PC-9 (cell line): Measurements from ENCODE around the gene PGLYRP2.

Experiments
- CTCF ChIP-seq: fragments of 200-600 bp; sonication (generic); conservative IDR thresholded peaks from 2 replicates; pipeline ENCODE4 v1.6.1; 2017; ENCODE audit warnings: mixed run types, antibody characterized with exemption, mild to moderate bottlenecking, moderate library complexity
- EZH2 ChIP-seq: fragments of 200-600 bp; sonication (generic); IDR thresholded peaks from 2 replicates; pipeline ENCODE4 v1.8.0; 2017; ENCODE audit warnings: antibody characterized with exemption, low read depth

DNA sequence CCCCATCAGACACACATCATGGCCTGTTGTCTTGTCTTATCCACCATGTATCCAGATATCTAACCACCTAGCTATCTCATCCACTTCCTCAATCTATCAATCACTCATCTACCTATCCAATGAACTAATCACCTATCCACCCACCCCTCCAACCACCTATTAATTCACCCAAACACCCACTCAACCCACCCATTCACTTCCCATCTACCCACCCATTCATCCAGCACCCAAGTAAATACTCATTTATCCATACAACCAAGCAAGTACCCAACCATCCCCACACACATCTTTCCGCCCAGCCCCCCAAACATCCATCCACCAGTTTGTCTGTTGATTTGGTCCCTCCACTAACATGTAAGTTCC, 28.8 kb downstream of the PGLYRP2 start:
- TF ChIP-seq CTCF: no peak
- no peak for TF ChIP-seq EZH2
